Left lobe of liver (tissue), 2 donors: Measurements from ENCODE around the gene GTF3C1. TPM values are rescaled to one million over a fixed set of nuclear protein-coding genes. Genes with fewer than 3 reads are reported as not detected.
A peak's percentile ranks its signal among the peaks of the same experiment; 100 is the strongest.

Experiments used
- ATAC-seq: fragments of 200-7000 bp; cut with Tn5 transposase; one replicate; pipeline ENCODE4 v1.9.1; 2020; ENCODE audit warnings: mild to moderate bottlenecking, moderate library complexity
- DNase-seq: peaks from one replicate; pipeline ENCODE4 v3.0.0-alpha.2; 2020; ENCODE audit warnings: low spot score
- total RNA-seq: library from RNA; stranded (reverse); gene quantifications from one replicate; pipeline ENCODE4 v1.2.1, GENCODE V29; 2021
- donor health status: DM: no; HTN: no; CAD: no; lungs with moderate emphysema.
- donor health status: DM: no; HTN: yes; CAD: no.

Gene GTF3C1
- total RNA-seq, 1 donor from 2014 or later, result 34.2 TPM

GRCh38 chr16:27431773-27432532, 117.8 kb downstream of the GTF3C1 start:
- peak; percentile 16 for DNase-seq
- no peak for ATAC-seq

- ATAC-seq, result no peak
- DNase-seq, result peak; percentile 21
These were observed 118.7 kb downstream of the GTF3C1 start for GRCh38 chr16:27430923-27431484.

- DNase-seq (peak; percentile 19), ATAC-seq (no peak)
These were observed 119.2 kb downstream of the GTF3C1 start for GRCh38 chr16:27430512-27430911.

GRCh38 chr16:27429981-27430441, 119.7 kb downstream of the GTF3C1 start:
- no peak for ATAC-seq
- DNase-seq, result peak; percentile 33

GRCh38 chr16:27429330-27429871, 120.3 kb downstream of the GTF3C1 start:
- ATAC-seq (no peak), DNase-seq (peak; percentile 18)

- DNase-seq, result peak; percentile 22
- peak; percentile 19 for ATAC-seq
These were observed 121.5 kb downstream of the GTF3C1 start for GRCh38 chr16:27428026-27428785.

GRCh38 chr16:27427538-27427937, 122.2 kb downstream of the GTF3C1 start:
- ATAC-seq (no peak), DNase-seq (peak; percentile 11)

- peak; percentile 26 for DNase-seq
- ATAC-seq, result no peak
These were observed 123.0 kb downstream of the GTF3C1 start for GRCh38 chr16:27426423-27427408.

- peak; percentile 18 for DNase-seq
- ATAC-seq, result no peak
These were observed 123.8 kb downstream of the GTF3C1 start for GRCh38 chr16:27425961-27426360.

GRCh38 chr16:27424772-27425498, 124.8 kb downstream of the GTF3C1 start:
- no peak for DNase-seq
- ATAC-seq, result no peak

- DNase-seq (no peak), ATAC-seq (no peak)
These were observed 127.6 kb downstream of the GTF3C1 start for GRCh38 chr16:27421961-27422740.

GRCh38 chr16:27417047-27417671, 132.6 kb downstream of the GTF3C1 start:
- no peak for ATAC-seq
- DNase-seq, result no peak

GRCh38 chr16:27414788-27415431, 134.8 kb downstream of the GTF3C1 start:
- ATAC-seq, result no peak

GRCh38 chr16:27413956-27414355, 135.8 kb downstream of the GTF3C1 start:
- no peak for ATAC-seq
- DNase-seq, result no peak

More at GRCh38 chr16:27414788-27415431, 134.8 kb downstream of the GTF3C1 start:
- no peak for DNase-seq

GRCh38 chr16:27410761-27411160, 139.0 kb downstream of the GTF3C1 start:
- ATAC-seq (no peak), DNase-seq (no peak)
